GM10266 (cell line): ENCODE data around the gene ITPR2.
A peak's percentile ranks its signal among the peaks of the same experiment; 100 is the strongest.

Source experiments
- DNase-seq: peaks from one replicate; pipeline ENCODE4 v3.0.0; 2012; ENCODE audit errors: extremely low spot score
- TF ChIP-seq, protein P1 (sequence below): IDR thresholded peaks from 2 replicates; pipeline ENCODE4 v1.5.1; 2012; ENCODE audit warnings: mild to moderate bottlenecking, low read depth; ENCODE audit not compliant: control insufficient read depth, insufficient read depth; ENCODE audit errors: missing control alignments

The ITPR2 gene

DNA sequence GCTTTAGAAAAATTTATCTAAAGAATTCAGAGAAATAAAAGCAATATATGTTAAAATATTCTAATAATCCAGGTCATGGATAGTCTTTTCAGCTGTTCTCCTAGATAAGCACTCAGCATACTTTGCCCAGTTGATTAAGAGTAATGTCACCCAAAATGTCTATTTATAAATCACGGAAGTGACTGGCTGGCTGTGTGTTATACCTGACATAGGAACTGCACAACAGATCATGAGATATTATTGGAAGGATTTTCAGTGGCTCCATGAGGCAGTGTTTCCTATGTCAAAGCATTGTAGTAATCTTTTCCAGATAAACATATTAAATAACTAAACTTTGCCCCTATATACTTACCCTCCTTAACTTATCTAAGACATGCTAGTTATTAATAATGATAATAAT, 128.8 kb downstream of the ITPR2 start:
- TF ChIP-seq, protein P1, sequence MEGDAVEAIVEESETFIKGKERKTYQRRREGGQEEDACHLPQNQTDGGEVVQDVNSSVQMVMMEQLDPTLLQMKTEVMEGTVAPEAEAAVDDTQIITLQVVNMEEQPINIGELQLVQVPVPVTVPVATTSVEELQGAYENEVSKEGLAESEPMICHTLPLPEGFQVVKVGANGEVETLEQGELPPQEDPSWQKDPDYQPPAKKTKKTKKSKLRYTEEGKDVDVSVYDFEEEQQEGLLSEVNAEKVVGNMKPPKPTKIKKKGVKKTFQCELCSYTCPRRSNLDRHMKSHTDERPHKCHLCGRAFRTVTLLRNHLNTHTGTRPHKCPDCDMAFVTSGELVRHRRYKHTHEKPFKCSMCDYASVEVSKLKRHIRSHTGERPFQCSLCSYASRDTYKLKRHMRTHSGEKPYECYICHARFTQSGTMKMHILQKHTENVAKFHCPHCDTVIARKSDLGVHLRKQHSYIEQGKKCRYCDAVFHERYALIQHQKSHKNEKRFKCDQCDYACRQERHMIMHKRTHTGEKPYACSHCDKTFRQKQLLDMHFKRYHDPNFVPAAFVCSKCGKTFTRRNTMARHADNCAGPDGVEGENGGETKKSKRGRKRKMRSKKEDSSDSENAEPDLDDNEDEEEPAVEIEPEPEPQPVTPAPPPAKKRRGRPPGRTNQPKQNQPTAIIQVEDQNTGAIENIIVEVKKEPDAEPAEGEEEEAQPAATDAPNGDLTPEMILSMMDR, result no peak
- no peak for DNase-seq

DNA sequence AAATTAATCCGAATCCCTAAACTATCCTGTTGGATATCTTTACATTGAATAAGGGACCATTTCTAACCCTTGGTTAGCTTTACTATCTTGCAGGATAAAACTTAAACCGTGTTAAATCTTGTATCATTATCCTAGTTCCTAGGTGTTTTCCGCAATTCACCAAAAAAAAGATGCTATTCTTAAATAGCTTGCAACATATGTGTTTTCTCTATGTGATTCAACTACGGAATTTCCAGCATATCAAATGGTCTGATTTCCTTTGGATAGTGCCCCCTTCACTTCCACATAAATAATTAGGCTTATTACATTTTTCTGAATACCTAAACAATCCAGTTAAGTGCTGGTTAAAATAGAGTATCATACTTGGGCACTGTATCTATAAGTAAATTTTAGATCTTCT, 130.3 kb downstream of the ITPR2 start:
- no peak for DNase-seq
- TF ChIP-seq, protein P1, result no peak

DNA sequence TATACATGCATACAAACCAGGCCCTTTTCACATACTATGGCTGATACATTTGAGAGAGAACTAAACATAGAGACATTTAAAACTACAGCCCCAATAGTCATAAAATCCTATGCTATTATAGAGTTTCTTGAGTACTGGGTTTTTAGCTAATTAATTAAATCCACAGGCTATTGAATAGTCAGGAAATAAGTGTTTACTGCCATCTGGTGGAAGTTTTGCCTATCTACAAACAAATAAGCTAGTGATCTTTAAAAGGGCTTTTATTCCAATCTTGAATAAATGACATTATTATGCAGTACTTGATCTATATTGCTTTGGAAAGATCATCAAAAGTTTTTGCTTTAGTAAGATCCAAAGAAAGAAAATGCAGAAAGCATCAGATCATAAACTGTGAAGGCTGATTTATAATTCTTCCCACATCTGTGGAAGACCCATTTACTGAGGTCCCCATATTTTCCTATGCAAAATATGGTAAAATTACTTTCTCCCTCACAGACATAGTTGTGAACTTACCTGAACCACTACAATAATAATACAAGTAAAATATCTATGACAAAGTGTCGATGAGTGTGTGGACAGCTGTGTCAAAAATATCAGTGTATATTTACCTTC, 131.3 kb downstream of the ITPR2 start:
- DNase-seq, result no peak
- TF ChIP-seq, protein P1, result peak; percentile 43

DNA sequence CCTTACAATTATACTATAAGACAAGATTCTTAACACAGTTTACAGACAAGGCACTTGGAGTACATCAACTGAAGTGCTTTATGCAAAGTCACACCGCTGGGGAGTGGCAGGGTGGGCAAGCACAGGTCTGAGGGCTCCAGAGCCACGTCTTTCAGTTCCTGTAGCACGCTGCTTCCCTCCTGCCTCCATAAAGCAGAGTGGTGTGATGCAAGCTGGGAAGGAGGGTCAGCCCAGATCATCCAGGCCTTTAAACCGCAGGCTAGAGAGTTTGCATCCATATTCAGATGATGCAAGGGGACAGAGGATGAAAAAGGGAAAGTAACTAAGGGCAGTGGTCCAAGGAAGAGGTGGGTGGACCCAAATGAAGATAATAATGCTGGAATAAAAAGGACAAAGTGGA, 132.6 kb downstream of the ITPR2 start:
- no peak for DNase-seq
- TF ChIP-seq, protein P1, result no peak

DNA sequence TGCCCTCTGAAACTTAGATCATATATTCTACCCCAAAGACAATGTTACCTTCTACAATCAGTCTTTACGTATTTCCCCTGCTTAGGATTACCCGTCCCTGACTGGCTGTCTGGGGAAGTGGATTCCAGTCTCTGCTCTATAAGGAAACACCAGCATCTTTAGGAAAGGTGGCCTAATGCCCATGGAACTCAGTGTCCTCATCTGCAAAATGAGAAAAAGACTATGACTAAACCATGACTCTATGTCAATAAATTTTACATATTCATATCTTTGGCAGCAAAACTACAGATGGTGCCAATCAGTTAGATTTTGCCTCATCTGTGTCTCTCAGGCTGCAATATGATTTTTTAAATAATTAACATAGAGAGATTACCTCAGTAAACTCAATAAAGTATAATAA, 133.8 kb downstream of the ITPR2 start:
- DNase-seq, result no peak
- TF ChIP-seq, protein P1, result no peak

DNA sequence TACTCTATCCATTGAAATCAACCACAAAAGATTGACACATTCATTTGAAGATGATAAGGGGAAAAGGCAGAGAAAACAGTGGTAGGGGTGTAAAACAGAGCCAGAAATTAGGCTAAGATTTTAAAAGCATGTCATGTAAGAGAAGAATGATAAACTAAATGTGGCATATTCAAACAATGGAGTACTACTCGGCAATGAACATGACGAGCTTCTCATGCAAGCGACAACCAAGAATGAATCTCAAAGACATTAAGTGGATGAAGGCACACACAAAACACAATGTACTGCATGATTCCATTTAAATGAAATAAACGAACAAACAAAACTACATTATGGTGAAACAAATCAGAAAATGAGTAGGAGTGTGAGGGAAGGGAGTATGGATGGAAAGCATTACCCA, 134.8 kb downstream of the ITPR2 start:
- TF ChIP-seq, protein P1, result no peak
- no peak for DNase-seq

DNA sequence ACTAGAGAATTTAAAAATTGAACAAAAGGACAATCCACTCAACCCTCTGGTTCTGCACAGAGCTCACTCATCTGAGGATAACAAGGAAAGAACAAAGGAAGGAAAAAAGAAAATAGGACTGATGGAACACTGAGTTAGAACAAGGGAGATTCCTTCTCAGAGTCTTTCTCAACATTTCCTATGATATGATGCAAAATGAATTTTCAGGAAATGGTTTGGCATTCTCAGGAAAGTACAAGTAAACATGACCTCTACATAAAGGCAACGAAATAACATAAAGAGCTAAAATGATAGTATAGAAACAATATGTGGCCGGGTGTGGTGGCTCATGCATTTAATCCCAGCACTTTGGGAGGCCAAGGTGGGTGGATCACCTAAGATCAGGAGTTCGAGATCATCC, 135.8 kb downstream of the ITPR2 start:
- no peak for DNase-seq
- TF ChIP-seq, protein P1, result no peak
